GM19025 (cell line): ENCODE data around the gene PDC.

Experiments used
- ATAC-seq: cut with Tn5 transposase; IDR thresholded peaks from one replicate; pipeline ENCODE4 v1.9.1; 2021; ENCODE audit warnings: mild to moderate bottlenecking, low read depth, moderate library complexity; ENCODE audit not compliant: unreplicated experiment

The PDC gene

DNA sequence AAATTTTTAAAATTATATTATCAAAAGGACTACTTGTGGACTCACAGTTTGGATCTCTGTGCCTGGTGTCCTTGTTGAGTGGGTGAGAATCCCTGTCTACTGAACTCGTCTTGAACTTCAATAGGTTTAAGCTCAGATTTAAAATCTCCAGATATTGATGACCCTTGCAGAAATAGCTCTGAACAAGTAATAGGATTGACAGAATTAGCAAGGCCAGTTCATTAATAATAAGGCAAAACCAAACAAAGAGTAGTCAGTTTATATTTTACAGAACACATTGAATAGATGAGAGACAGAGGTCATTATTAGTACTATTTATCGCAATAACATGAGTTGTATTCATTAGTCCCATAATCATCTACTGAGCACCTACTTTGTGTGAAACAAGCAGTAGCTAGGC lies at the start of gene PDC:
Gene PDC, minus strand, starts transcription at position 101 of the 400 bp plus-strand sequence. CDS start 11,655 bp downstream, outside the sequence.
- ATAC-seq, result no peak

DNA sequence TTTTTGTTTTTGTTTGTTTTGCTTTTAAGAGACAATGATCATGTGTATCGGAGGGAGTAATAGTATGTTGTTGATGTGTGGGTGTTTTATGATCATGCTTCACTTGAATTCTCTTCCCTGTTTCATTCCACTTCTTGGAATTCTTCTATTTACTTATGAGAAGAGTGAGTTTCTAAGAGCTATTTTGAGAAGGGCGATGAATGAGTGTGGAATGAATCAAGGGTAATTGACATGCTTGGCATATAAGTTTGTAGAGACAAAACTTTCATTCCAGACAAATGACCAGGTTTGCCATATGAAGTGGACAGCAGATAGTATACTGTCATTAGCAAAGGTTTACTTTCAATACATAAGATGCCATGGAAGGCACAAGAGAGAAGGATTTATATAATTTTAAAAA lies 42.3 kb upstream of the PDC start:
- no peak for ATAC-seq

DNA sequence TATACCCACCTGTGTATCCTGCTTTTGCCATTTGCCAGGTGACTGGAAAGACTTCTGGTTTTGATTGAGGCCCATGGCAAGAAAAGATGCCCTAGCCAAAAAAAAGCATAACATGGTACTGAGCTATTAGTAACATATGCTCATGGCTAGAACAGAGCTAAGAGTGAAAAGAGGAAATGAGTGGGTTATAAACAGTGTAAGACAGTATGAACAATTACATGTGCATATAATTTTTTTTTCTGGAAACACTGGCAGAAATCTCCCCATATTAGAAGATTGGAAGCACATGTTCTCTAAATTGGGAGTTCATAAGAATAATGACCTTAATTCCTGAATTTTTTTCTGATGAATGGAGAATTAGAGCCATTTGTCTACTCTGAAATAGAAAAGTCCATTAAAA lies 41.2 kb upstream of the PDC start:
- no peak for ATAC-seq

DNA sequence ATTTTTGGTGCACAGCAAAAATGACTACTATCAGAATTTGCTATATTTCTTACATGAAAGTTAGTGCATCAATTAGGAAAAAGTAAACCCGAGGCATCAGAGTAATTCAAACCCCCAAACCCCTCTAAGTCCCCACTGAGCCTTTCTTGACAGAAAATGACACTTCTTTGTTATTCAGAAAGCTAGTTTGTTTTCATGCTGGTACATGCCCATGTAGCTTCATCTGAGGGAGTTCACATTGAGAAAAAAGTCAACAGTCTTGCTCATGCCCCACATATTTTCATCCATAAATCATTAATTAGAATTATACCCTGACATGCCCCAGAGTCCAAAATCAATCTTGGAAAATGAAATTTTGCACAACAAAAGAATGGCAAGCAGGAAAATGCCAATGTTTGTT lies 39.9 kb upstream of the PDC start:
- no peak for ATAC-seq

DNA sequence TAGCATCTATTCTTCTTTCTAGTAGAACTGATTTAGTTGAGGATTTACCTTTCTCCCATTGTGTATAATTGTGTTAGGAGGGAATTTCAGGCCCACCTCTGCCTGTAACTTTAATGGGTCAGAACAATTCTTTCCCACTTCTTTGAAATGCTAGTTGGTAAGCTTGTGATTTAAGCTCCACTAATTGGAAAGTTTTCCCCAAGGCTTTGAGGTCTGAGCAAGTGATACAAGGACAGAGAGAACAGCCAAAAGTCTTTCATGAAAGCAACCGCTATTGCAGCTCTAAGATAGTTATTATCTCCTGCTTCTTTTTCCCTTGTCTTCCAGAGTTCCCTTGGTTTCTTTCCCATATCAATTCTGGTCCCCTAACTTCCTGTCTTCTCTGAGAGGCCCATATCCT lies 38.7 kb upstream of the PDC start:
- ATAC-seq, result no peak

DNA sequence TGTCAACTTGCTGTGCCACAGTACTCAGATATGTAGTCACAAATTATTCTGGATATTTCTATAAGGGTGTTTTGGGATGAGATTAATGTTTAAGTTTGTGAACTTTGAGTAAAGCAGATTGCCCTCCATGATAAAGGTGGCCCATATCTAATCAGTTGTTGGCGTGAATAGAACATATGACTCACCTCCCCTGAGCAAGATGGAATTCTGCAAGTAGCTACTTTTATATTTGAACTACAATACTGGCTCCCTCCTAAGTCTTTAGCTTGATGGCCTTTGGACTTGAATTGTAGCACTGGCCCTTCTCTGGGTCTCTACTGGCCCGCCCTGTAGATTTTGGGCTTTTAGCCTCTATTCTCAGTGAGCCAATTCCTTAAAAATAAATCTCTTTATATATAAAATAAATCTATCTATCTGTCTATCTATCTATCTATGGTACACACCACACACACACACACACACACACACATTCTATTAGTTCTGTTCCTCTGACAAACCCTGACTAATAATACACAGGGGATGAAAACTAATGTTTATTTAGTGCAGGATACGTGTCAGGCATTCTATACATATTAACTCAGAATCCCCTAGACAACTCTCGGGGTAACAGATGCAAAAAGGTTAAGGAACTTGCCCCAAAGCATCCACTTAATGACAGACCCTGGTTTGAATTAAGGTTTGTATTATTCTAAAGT lies 37.9 kb upstream of the PDC start:
- no peak for ATAC-seq

DNA sequence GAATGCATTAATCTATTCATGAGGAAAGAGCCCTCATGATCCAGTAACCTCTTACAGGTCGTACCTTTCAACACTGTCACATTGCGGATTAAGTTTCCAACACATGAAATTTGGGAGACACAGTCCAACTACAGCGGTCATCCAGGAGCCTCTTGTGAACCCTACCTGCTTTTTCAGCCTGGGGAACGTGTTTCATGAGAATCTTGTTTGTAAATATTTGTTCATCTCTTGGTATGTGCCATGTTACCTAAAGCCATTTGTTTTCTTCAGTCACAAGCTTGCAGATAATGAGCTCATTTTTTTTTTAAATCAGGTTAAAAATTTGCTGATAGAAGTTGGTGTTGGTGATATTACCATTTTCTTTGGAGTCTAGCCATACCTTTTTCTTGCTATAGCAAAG lies 37.2 kb upstream of the PDC start:
- no peak for ATAC-seq

DNA sequence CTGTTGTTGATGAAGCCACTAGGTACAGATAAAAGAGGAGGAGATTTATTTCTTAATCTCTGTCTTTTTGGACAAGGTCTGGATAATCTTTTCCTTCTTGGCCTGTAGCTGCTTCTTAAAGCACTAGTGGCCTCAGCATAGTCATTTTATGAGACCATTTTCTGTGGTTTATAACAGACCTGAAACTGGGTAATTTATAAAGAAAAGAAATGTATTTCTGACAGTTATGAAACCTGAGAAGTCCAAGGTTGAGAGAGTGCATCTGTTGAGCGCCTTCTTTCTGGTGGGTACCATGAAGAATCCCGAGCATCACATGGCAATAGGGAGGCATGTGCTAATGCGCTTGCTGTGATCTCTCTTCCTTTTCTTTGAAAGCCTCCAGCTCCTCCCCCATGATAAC lies 36.7 kb upstream of the PDC start:
- ATAC-seq, result no peak

DNA sequence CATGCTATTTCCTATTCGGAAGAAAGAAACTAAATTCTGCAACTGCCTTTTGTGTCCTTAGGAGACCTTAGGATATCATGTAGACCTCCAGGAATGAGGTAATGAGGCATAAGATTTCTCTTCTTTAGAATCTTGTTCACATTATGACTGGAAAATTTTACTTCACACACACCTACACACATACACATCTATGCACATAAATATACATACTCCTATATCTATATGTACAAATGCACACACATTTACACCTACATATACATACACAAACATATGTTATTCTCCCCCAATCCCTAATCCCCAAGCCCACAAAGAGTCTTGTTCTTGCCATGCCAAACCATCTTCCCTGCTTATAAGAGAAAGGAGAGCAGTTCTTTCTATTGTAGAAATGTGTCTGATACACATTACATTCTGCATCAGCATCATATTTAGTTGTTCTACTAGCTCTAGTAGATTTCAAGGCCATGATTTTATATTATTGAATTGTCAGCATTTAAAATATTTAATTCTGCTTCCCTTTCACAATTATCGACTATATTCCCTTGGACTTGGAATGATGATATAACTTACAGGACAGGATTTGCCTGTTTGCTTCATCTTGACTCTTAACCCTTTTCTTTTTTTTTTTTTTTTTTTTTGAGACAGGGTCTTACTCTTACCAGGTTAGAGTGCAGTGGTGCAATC lies 35.4 kb upstream of the PDC start:
- no peak for ATAC-seq

DNA sequence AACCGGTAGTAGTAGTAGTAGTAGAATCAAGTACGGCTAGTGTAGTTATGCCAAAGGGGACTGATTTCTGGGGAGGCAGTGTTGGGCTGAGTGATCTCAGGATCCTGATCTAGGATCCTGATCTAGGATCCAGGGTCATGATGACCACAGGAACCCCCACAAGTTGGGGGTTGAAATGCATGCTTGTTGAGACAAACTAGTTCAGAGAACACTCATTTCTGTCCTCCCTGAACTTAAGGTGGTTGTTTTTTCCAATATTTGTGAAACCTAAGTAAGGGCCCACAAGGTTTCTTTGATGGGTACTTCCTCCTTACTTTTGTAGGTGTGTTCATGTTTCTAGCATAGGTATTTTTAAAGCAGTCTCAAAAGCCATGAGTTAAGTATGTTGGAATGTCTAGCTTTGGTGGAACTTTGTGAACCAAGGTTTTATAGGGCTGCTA lies 33.9 kb upstream of the PDC start:
- ATAC-seq, result no peak

DNA sequence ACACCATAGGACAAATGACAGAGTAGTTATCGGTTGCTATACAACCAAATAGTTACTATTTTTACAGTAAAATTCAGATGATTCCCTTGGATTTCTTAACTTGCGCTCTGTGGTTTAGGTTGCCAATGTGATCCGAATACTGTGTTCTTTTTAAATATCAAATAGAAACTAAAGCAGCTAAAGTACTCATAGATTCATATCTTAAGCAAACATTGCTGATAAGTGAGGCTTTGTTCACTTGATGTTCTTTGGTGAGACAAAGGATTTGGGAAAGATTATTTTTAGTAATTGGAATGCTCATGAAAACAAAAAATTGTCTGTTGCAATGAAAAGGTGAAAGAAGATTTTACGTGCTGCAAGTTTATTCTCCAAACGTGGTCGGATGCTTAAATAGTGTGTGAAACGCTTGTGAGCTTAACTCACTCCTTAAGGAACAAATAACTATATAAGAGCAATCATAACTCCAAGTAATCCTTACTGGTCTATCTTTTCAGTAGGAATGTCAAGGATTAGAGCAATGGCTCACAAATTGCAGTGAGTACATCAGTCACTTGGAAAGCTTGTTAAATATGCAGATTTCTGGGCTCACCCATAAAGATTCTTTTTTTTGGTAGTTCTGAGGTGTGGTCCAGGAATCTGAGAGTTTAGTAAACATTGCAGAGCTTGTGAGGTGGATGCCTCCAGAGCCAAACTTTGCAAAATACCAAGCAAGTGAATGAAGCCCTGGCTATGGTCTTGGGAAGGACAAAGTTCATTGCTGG lies 31.8 kb upstream of the PDC start:
- ATAC-seq, result no peak

DNA sequence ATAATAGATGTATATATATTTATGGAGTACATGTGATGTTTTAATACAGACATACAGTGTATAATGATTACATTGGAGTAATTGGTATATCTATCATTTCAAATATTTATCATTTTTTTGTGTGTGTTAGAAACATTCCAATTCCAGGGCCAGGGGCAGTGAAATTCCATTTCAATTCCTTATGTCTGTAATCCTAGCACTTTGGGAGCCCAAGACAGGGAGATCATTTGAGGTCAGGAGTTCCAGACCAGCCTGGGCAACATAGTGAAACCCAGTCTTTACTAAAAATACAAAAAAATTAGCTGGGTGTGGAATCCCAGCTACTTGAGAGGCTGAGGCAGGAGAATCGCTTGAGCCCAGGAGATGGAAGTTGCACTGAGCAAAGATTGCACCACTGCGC lies 30.4 kb upstream of the PDC start:
- no peak for ATAC-seq

DNA sequence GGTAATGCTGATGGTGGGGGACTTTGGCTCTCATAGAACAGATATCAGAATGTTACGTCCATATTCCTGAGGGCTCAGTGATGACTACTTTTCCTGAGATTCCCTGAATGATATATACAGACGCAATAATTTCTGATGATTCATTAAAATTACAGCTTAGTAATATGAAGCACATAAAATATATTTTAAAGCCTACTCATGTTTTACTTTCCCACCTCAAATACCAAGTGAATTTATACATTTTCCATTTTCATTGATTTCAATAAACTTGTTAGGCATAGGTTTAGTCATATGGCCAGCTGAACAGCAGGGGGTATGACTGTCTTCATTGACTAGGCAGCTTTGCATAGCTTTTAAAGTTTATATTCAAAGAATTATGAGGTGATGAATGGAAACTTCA lies 26.2 kb upstream of the PDC start:
- no peak for ATAC-seq

DNA sequence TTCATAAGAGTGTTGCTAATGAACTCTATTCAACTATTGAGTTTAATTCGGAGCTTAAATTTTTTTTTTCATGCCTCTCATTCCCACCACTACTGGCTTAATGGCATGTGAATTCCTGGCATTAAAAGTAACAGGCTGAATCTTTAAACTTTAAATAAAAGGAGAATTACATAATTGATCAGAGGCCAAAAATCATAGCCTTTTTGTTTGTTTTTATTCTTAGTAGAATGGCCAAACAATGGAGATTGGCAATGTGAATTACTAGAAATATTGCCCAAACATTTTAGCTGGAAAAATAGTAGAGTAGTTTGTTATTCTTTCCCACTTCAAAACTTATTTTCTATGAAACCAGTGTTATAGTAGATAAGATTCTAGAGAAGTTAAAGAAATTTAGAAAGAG lies 25.1 kb upstream of the PDC start:
- no peak for ATAC-seq

DNA sequence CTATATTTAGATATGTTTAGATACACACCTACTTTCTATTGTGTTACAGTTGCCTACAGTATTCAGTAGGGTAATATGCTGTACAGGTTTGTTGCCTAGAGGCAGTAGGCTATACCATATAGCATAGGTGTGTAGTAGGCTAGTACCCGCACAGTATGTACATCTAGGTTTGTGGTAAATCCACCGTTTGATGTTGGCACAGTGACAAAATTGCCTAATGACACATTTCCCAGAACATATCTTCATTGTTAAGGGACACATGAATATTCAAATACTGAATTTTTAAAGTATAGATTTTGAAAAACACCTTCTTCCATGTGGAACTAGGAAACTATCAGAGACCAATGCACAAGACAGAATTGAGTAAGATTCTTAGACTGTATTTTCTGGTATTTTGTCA lies 22.6 kb upstream of the PDC start:
- ATAC-seq, result no peak

DNA sequence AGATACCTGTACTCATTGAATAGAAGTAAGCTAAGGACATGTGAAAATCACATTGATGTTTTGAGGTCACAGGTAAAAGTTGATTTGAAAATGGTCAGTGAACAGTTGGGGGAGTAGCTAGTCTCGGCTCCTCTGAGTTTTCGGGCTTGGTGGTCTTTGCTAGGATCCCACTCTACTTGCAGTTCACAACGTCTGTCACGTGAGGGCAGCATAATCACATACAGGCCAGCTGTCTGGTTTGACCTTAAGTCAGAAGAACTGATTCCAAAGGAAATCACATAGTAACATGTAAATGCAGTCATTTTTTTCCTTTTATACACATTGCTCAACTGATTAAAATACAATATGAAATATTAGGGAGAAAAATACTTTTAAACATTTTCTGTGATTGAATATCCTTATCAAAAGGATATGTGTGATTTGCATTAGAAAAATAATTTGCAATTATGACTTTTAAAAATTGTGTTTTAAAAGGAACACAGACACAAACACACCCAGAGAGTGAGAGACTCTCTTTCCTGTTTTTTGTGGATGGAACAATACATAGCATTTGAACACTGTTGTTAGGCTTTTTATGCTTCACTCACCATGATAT lies 21.8 kb upstream of the PDC start:
- ATAC-seq, result peak; percentile 66

DNA sequence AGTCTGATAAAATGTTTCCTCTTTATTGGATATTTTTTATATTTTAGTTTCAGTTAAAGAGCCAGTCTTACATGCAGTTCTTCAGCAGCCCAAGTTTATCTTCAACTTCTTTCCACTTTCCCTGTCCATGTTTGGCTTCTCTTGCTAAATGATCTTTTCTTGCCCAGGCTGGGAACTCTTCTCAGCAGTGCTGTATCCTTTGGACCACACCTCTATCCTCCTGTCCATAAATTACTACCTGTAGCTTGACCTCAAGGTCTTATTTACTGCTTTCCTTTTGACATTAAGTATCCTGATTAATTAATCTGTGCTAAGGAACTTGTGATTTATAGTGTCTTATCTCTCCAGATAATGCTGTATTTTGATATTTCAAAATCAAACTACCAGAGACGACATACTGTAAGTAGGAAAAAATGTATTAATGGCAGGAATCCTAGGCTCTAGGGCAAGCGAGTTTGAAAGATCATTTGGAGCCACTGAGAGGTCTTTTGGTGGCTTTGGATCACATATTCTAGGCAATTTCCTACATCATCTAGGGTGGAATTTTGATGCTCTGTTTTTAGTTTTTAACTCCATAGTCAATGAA lies 20.5 kb upstream of the PDC start:
- no peak for ATAC-seq

DNA sequence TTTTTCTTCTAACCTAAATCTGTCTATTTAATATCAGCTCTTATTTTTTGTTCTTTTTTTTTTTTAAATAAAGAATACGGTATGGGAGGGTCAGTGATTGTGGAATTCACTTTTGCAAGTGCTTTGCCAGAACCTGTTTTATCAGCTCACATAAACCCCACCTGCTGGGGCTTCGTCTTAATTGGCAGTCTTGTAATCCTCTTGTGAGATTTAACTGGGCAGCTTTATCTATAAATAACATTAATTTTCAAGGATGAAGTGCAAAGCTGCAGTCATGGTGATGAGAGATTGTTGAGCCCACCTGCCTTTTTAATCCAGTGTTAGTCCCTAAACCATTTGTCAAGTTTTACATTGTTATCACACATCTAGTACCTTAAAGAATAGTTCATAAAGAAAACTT lies 18.2 kb upstream of the PDC start:
- ATAC-seq, result no peak

DNA sequence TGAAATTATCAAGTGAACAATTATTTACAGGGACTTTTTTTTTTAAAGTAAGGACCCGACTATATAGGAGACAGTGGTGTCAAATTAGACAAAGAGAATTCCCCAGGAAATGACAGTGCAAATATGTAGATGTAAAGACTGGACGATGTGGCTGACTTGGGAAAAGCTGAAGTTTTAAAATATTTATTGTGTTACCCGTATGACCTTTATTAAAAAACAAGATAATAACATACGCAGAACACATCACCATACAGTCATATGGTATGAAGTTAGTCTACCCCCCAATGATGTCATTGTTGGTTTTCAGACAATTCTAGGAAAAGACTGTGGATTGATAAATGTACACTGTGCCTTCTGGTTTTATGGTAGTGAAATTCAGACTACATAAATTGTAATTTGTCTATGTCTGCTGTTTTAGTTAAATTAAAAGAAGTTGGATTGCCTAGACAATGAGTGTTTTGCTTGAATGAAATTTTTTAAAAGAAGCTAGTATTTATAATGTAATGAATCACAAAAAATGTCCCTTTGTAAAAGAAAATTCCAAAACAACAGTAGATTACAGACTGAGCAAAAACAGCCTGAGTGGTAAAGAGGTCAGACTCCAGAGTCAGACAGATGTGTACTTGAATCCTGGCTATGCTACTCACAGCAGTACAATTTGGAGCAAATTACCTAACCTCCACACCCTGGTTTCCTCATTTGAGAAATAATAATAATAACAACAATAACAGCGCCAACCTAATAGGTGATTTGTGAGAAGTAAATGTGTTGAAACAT lies 15.5 kb upstream of the PDC start:
- ATAC-seq, result no peak

DNA sequence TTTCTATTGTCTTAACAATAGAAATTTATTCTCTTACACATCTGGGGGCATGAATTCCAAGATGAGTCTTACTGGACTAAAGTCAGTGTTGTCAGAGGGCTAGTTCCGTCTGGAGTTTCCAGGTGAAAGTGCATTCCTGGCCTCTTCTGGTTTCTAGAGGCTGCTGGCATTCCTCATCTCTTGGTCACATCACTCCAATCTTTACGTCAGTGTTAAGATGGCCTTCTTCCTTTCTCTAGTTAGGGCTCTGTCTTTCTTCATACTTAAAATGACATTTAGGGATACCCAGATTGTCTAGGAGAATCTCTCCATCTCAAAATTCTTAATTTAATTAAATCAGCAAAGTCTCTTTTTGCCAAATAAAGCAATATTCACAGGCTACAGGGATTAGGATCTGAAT lies 13.3 kb upstream of the PDC start:
- ATAC-seq, result no peak
